ENCODE measurements around the gene RAB24.

GRCh38 chr5:177265395-177265794 is 38.1 kb downstream of the RAB24 start:
- TF ChIP-seq CTCF (IDR thresholded peaks at IDR 0.05; ENCODE audit: insufficient read depth, low read length, poor library complexity, severe bottlenecking) (no peak), EZH2phosphoT487 (conservative IDR thresholded peaks at IDR 0.05; ENCODE audit: low read length) (no peak)

Measured in SU-DHL-6 (cell line).